Effector CD8-positive, alpha-beta T cell (primary cell): ENCODE measurements around the gene PYGM.

Source experiments
- DNase-seq: peaks from one replicate; lab custom pipeline; 2025; lab: John Stamatoyannopoulos, UW

The PYGM gene

GRCh38 chr11:64767344-64768299 is 7.8 kb upstream of the PYGM start:
- peak; percentile 79 for DNase-seq

GRCh38 chr11:64766881-64767280 is 7.1 kb upstream of the PYGM start:
- DNase-seq: no peak

DNA sequence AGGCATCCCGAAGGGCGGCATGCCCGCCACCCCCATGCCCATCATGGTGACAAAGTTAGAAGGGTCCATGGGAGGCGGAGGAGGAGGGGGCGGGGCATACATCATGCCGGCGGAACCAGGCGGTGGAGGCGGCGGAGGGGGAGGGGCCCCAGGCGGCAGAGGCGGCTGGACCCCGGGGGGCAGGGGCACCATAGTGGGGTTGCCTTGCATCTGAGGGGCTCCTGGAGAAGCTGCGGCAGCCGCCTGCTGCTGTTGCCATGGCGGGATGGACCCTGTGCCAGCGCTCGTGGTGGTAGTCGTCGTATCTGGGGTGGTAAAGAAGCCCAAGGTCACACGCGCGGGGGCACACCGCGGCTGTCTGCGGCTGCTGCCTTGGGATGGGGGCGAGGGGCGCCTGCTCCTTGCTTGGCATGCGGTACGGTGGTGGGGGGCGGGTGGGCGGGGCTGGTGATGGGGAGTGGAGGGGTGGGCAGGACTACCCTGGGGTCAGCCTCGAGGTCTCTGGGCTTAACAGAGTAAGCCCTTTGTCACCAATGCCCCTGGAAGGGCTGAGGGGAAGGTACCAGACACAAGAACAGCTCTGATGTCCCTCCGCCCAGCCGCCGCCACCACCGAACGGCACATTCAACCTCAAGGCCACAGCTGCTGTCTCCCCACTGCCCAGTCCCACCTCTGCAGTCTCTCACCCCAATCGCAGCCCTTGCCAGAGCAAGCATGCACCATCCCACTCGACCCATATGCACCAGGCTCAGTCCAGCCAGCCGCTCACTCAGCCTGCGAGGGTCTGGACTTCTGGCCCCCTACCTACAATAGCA is 6.3 kb upstream of the PYGM start:
- DNase-seq: no peak

DNA sequence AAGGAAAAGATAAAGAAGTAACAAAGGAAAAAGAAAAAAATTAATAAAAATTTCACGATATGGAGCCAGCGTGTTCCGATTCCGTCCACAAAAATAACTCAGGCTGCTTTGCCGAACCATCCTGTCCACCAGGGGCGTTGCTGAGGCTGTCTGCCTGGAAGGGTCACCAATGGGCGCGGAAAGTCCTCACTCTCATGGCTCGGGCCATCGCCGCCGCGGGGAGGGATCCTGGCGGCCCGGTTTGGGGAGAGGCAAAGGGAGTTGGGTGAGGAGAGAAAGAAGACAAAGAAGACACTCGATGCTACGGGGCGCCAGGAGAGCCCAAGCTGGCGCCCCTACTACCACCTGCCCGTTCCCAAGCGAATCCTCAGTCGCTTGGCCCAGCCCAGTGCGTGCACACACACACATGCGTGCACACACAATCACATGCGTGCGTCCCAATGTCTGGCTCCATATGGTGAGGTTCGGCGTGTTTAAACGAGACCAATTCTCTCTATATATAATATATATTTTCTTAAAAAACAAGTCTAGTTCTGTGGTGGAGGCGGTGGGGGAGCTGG is 5.6 kb upstream of the PYGM start:
- DNase-seq: no peak

- DNase-seq: no peak
Observed at GRCh38 chr11:64764753-64765152, 5.0 kb upstream of the PYGM start.

DNA sequence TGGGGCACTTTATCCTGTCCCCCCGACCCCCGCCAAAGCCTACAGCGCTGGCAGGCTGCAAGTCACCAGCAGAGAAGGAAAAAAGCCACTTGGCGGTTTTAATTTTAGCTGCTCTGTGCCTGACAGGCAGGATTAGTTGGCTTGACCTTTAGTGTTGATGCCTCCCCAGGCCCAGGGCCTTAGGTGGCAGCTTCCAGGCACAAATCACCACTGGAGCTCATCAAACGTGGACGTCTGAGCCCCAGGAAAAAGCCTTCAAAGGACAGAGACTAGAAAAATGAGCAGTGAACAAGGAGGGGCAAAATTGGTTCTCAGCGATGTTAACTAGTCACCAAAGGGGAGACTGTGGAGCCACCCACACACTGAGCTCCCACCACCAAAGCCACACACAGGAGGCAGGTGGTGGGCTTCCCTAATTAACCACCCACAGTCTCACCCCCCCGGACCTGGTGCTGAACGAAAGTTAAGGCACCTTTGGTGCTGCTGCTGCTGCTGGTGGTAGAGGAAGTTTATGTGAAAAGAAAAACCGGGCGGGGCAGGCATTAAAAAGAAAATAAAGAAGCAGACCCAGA is 4.4 kb upstream of the PYGM start:
- peak; percentile 58 for DNase-seq

DNA sequence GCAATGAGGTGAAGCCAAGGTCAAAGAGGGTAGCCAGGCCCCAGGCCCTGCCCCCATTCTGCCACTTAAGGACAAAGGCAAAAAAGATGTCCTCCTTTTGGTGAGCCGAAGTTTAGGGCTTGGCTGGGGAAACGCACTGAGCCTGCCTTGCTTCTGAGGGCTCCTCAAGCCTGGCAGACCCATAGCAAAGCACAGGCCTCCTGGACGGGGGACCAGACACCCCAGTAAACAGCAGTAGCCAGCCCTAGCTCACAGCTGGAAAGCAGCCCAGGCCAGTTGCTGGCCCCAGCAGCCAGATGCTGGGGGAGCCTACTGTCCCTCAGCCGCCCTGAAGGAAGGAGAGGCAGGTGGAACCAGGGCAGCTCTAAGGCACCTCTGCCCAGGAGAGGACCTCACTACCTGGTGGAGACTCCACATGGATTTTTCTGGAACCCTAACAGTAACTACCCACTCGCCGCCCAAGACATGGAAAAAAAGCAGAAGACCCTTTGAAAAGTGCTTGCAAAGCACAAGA is 3.8 kb upstream of the PYGM start:
- no peak for DNase-seq

GRCh38 chr11:64762674-64763525 is 3.1 kb upstream of the PYGM start:
- DNase-seq: no peak

GRCh38 chr11:64762277-64762673 is 2.5 kb upstream of the PYGM start:
- DNase-seq: no peak

DNA sequence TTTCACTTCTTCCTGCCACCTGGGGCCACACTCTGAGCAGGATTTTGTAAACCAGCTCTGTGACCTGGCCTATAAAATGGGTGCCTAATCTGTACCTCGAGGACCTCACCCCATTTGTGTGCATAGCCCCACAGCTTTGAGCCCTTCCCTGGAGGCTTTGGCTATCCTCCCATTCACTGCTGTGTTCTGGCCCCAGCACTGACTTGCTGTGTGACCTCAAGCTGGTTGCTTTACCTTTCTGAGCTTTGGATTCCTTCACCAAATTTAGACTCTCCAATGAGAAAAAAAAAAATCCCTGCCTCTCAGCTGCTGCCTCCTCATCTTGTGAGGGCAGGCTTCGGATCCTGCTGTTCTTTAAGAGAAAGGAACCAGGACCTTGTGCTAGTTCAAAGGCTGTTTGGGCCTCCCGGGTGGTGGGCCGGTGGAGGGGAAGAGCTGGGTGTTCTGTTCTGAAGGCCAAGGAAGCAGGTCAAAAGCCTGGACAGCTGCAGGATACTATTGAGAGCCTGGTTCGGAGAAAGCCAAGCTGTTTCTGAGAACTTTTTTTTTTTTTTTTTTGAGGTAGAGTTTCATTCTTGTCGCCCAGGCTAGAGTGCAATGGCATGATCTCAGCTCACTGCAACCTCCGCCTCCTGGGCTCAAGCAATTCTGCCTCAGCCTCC is 1.1 kb upstream of the PYGM start:
- no peak for DNase-seq

- DNase-seq: no peak
Observed at GRCh38 chr11:64759131-64759721, 548 bp downstream of the PYGM start.

GRCh38 chr11:64758330-64759079 is 1.3 kb downstream of the PYGM start:
- no peak for DNase-seq

DNA sequence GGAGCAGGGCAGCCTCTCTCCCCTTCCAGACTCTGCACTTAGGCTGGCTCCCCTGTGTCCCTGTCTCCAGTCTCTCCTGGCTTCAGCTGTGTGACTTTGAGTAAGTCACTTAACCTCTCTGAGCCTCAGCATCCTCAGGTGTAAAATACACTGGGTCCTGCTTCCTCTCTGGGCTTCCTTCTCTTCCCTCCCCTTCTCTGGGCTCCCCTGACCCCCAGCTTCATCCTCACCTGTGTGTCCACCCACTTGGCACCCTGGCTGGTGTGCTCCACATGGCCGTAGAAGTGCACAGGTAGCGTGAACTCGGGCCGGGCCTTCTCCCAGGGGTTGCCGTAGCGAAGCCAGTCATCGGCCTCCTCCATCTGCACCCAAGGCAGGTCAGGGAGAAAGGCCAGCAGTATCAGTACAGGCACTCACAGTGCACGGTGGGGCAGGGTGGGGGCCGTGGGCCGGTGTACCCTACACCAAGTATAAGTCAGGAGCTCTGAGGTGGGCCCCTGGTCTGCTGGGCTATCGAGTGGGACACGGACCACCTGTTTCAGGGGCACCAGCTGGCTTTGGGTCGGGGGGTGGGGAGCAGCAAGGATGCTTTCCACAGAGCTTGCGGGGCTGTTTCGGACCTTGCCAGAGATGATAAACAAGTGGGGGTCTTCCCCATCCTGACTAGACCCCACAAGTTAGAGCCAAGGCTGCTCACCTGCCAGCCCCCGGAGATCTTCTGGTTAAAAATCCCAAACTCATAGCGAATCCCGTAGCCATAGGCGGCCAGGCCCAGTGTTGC is 2.0 kb downstream of the PYGM start:
- DNase-seq: no peak

DNA sequence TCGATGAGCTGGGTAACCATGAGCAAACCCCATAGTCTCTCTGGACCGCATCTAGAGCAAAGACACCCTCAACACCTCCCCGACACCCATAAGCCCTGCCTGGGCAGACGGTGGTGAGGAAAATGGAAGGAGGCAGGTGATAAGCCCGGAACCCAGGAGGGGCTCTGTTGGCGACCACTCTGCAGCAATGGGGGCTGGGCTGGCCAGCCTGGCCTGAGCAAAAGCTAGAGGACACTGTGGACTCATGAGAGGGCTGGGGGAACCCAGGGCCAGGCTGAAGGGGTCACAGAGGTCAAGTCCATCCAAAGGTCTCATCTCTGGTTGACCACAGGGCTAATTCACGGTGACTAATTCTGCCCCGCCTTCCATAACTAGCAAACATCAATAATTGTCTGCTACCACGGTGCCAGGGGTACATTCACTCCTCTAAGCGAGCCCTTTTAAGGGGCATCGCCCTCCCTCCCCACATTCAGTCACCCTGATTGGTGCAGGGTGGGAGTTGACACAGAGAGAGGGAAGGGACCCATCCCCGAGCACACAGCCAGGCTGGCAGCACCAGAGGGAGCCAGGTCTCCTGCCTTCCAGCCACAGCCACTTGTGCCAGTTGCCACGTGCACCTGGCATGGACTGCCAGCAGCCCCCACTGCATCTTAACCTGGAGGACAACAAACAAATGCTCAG is 4.0 kb downstream of the PYGM start:
- DNase-seq: no peak

GRCh38 chr11:64754919-64755662 is 4.7 kb downstream of the PYGM start:
- no peak for DNase-seq

DNA sequence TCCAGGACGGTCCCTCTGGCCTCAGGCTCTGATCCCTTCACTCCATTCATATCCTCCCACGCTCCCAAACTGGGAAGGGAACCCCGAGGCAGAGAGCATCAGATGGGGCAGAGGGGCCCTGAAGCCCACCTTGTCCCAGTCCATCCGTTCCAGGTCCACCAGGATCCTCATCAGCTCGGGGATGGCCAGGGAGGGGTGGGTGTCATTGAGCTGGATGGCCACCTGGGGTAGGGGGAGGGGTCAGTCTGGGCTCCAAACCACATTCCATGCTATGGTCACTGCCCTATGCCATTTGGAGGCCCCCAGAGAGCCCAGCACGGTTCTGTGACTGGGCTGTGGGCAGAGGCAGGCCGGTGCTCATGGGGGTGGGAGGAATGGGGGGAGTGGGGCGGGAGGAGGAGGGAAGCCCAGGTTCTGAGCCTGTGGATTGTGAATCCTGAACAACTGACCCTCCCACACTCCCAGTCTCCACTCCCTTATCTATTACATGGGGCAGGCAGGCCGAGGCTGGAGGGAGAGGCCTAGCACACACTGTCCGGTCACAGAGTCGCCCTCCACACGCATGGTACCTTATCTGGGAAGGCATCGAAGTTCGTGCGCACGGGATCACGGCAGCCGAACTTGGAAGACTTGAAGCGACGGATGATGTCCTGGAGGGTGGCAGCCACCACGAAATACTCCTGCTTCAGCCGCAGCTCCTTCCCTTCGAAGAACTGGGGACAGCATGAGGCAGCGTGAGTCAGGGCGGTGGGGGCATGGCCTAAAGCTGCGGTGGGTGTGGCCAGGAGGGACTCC is 5.5 kb downstream of the PYGM start:
- DNase-seq: no peak
